A549 (cell line): ENCODE measurements around the gene MYRIP.

Experiments
- CTCF ChIP-seq: fragments of >200 bp; sonication (Bioruptor Twin); formaldehyde crosslinking; IDR thresholded peaks from 3 replicates; pipeline ENCODE4 v1.5.1; 2016
- HEYL ChIP-seq: fragments of 250-450 bp; sonication (Bioruptor Pico); IDR thresholded peaks from 2 replicates; pipeline ENCODE4 v1.8.0; 2021; ENCODE audit warnings: mild to moderate bottlenecking, moderate library complexity
- MAZ ChIP-seq: fragments of 150-350 bp; IDR thresholded peaks from 2 replicates; pipeline ENCODE4 v1.6.1; 2014; ENCODE audit warnings: antibody characterized with exemption, low read depth, low read length, borderline replicate concordance
- RAD21 ChIP-seq, 2 experiments: fragments of >200 bp in 1 of 2; sonication (Bioruptor Twin) in 1 of 2; formaldehyde crosslinking in 1 of 2; IDR thresholded peaks in 1 of 2; conservative IDR thresholded peaks in 1 of 2; 2 replicates in 1 of 2; 3 replicates in 1 of 2; pipeline ENCODE4 v1.6.1; 2012 to 2018; ENCODE audit warnings: inconsistent platforms in 1 of 2
- TF ChIP-seq, protein P1 (sequence below): fragments of >200 bp; sonication (Bioruptor Twin); formaldehyde crosslinking; IDR thresholded peaks from 3 replicates; pipeline ENCODE4 v1.6.1; 2016

DNA sequence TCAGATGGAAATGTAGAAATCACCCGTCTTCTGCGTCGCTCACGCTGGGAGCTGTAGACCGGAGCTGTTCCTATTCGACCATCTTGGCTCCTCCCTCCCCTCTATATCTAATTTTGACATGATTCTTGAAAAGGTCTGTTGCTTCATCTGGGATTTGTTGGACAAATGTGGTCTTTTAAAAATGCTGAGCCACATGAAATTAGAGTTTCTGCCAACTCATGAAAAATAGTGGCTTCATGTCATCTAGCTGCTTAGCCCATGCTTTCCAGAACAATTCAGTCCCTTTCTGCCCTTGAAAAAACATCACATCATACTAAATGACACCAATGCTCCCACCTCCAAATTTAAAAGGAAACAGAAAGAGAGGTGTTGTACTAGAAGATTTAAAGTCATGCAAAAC is 351.5 kb downstream of the MYRIP start:
- TF ChIP-seq HEYL (CRISPR knock-in tag) (no peak), RAD21 (conservative IDR thresholded peaks at IDR 0.05 in 1 of 2, IDR thresholded peaks at IDR 0.05 in 1 of 2) (no peak), CTCF (no peak), MAZ (no peak)
- TF ChIP-seq, protein P1, sequence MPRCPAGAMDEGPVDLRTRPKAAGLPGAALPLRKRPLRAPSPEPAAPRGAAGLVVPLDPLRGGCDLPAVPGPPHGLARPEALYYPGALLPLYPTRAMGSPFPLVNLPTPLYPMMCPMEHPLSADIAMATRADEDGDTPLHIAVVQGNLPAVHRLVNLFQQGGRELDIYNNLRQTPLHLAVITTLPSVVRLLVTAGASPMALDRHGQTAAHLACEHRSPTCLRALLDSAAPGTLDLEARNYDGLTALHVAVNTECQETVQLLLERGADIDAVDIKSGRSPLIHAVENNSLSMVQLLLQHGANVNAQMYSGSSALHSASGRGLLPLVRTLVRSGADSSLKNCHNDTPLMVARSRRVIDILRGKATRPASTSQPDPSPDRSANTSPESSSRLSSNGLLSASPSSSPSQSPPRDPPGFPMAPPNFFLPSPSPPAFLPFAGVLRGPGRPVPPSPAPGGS = no peak
